VCaP (cell line): Measurements from ENCODE around the gene GXYLT2.
A peak's percentile ranks its signal among the peaks of the same experiment; 100 is the strongest.

Experiments used
- H3K27ac ChIP-seq: fragments of 450-650 bp; 2 replicates; pipeline ENCODE4 v1.5.1; 2017
- CTCF ChIP-seq: fragments of 450-650 bp; conservative IDR thresholded peaks from 2 replicates; pipeline ENCODE4 v1.5.1; 2017; ENCODE audit warnings: mild to moderate bottlenecking, moderate library complexity

The GXYLT2 gene

GRCh38 chr3:72848703-72849081 is 39.2 kb upstream of the GXYLT2 start:
- TF ChIP-seq CTCF = no peak

GRCh38 chr3:72855001-72855400 is 32.8 kb upstream of the GXYLT2 start:
- TF ChIP-seq CTCF = no peak

More at GRCh38 chr3:72848703-72849081, 39.2 kb upstream of the GXYLT2 start:
- peak overlapping the region; percentile 55; the same call in 1 of the 2 replicates for H3K27ac ChIP-seq

GRCh38 chr3:72860053-72860452 is 27.8 kb upstream of the GXYLT2 start:
- TF ChIP-seq CTCF = no peak

More at GRCh38 chr3:72855001-72855400, 32.8 kb upstream of the GXYLT2 start:
- H3K27ac ChIP-seq = 0 out of 2 replicates have a peak overlapping the region, but pooled peaks have one; percentile 13

DNA sequence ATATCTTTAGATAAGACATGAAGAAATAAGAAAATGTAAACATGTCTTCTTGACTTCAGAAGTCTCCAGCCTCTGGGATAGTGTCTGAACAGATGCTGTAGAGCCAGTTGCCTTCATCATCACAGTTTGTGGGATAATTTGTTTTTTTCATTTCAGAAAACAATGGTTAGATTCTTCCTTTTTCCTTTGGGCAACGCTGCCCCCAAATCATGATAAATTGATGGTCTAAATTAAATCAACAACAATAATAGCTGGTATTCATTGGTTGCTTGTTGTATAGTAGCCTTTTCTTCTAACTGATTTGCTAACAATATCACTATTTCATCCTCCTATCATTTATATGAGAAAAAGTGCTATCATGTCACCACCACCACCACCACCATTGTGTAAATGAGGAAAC is 27.0 kb upstream of the GXYLT2 start:
- TF ChIP-seq CTCF = no peak
- H3K27ac ChIP-seq = no peak overlapping the region

More at GRCh38 chr3:72860053-72860452, 27.8 kb upstream of the GXYLT2 start:
- no peak overlapping the region for H3K27ac ChIP-seq

- H3K27ac ChIP-seq = no peak overlapping the region
- no peak for TF ChIP-seq CTCF
Measured at GRCh38 chr3:72862314-72863090, 25.3 kb upstream of the GXYLT2 start.

- no peak for TF ChIP-seq CTCF
- no peak overlapping the region for H3K27ac ChIP-seq
Measured at GRCh38 chr3:72872183-72872582, 15.7 kb upstream of the GXYLT2 start.

GRCh38 chr3:72887343-72887704 is 522 bp upstream of the GXYLT2 start:
- H3K27ac ChIP-seq = no peak overlapping the region
- no peak for TF ChIP-seq CTCF
